ENCODE data around the gene GRIP1.

GRIP1 gene

GRCh38 chr12:66388517-66388916, 290.4 kb downstream of the GRIP1 start:
- Histone ChIP-seq H4K12ac (ENCODE audit: low read depth, low read length) (no peak overlapping the region), H3K27me3 (ENCODE audit: insufficient read depth, low read length) (no peaks in the 10 kb centered on the region), H3K23ac (ENCODE audit: low read length) (no peak overlapping the region), H3K14ac (ENCODE audit: low read length) (no peak overlapping the region), H2AFZ (ENCODE audit: insufficient read depth, low read length, poor library complexity) (no peak overlapping the region), H3K9ac (ENCODE audit: low read length) (no peak overlapping the region), H3K36me3 (ENCODE audit: control insufficient read depth in 1 of 2, insufficient read depth in 2 of 2, low read length in 2 of 2) (no peaks in the 10 kb centered on the region), H3K9me3 (ENCODE audit: insufficient read depth, low read depth, low read length) (no peaks in the 10 kb centered on the region), H3K4ac (ENCODE audit: low read depth, low read length) (no peak overlapping the region), H3K4me2 (ENCODE audit: low read length) (no peak overlapping the region), H4K91ac (ENCODE audit: low read depth, low read length) (no peak overlapping the region), H2AK5ac (ENCODE audit: low read length) (no peak overlapping the region), H3K4me3 (ENCODE audit: low read depth, low read length) (no peak overlapping the region), H3K27ac (ENCODE audit: low read depth, low read length) (no peak overlapping the region), H3K4me1 (ENCODE audit: control insufficient read depth in 1 of 2, insufficient read depth in 2 of 2, low read length in 2 of 2) (no peaks in the 10 kb centered on the region), H4K8ac (ENCODE audit: low read depth, low read length) (no peak overlapping the region), H2BK120ac (ENCODE audit: insufficient read depth, low read length, poor library complexity) (no peak overlapping the region), H2BK12ac (ENCODE audit: low read length) (no peak overlapping the region), H3K18ac (ENCODE audit: low read length) (no peak overlapping the region), H3K79me1 (ENCODE audit: low read length) (no peaks in the 10 kb centered on the region), H3K79me2 (ENCODE audit: control insufficient read depth, insufficient read depth, low read length, poor library complexity) (no peaks in the 10 kb centered on the region), H2BK5ac (ENCODE audit: low read depth, low read length, poor library complexity) (no peak overlapping the region)
- no peak for DNase-seq
- no CpG with 5 or more reads among the region's 2 CpGs for WGBS (ENCODE audit: extremely low coverage, insufficient coverage, insufficient read length)

DNA sequence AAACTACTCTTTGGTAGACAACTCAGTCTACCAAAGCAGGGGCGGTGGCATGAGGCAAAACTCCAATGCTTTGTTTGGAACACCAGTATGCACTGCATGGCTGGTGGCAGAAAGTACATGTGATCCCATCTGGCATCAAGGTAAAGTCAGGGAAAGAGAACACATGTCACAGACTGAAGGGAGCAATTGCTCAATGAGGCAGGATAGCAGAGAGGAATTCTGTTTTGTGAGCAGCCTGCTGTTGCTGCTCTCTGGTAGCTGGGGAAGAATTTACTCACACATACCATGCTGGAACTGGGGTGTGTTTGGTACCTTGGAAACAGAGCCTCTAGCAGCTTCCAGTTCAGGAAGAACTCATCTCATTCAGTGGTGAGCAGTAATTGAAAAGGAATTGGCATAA, 291.8 kb downstream of the GRIP1 start:
- no CpG with 5 or more reads among the region's 1 CpG for WGBS (ENCODE audit: extremely low coverage, insufficient coverage, insufficient read length)
- H3K79me2 ChIP-seq (ENCODE audit: control insufficient read depth, insufficient read depth, low read length, poor library complexity) = no peaks in the 10 kb centered on the region

GRCh38 chr12:66380769-66381535, 297.9 kb downstream of the GRIP1 start:
- Histone ChIP-seq H3K9ac (ENCODE audit: low read length) (no peak overlapping the region), H3K4me3 (ENCODE audit: low read depth, low read length) (no peak overlapping the region), H3K79me2 (ENCODE audit: control insufficient read depth, insufficient read depth, low read length, poor library complexity) (peaks cover 1% of the 10 kb centered on the region), H2BK12ac (ENCODE audit: low read length) (no peak overlapping the region), H4K8ac (ENCODE audit: low read depth, low read length) (no peak overlapping the region), H3K23ac (ENCODE audit: low read length) (no peak overlapping the region), H3K79me1 (ENCODE audit: low read length) (no peaks in the 10 kb centered on the region), H2AFZ (ENCODE audit: insufficient read depth, low read length, poor library complexity) (no peak overlapping the region), H2AK5ac (ENCODE audit: low read length) (no peak overlapping the region), H4K12ac (ENCODE audit: low read depth, low read length) (no peak overlapping the region), H3K27me3 (ENCODE audit: insufficient read depth, low read length) (no peaks in the 10 kb centered on the region), H3K18ac (ENCODE audit: low read length) (no peak overlapping the region), H3K4me1 (ENCODE audit: control insufficient read depth in 1 of 2, insufficient read depth in 2 of 2, low read length in 2 of 2) (no peaks in the 10 kb centered on the region), H2BK120ac (ENCODE audit: insufficient read depth, low read length, poor library complexity) (no peak overlapping the region), H3K27ac (ENCODE audit: low read depth, low read length) (no peak overlapping the region), H3K4me2 (ENCODE audit: low read length) (no peak overlapping the region), H2BK5ac (ENCODE audit: low read depth, low read length, poor library complexity) (no peak overlapping the region), H3K9me3 (ENCODE audit: insufficient read depth, low read depth, low read length) (no peaks in the 10 kb centered on the region), H3K4ac (ENCODE audit: low read depth, low read length) (no peak overlapping the region), H4K91ac (ENCODE audit: low read depth, low read length) (no peak overlapping the region), H3K36me3 (ENCODE audit: control insufficient read depth in 1 of 2, insufficient read depth in 2 of 2, low read length in 2 of 2) (no peaks in the 10 kb centered on the region), H3K14ac (ENCODE audit: low read length) (no peak overlapping the region)
- no peak for DNase-seq
- no CpG with 5 or more reads among the region's 5 CpGs for WGBS (ENCODE audit: extremely low coverage, insufficient coverage, insufficient read length)

More for the DNA sequence above, 291.8 kb downstream of the GRIP1 start:
- no peak overlapping the region for H3K9ac ChIP-seq (ENCODE audit: low read length)
- no peak overlapping the region for H3K14ac ChIP-seq (ENCODE audit: low read length)
- no peaks in the 10 kb centered on the region for H3K9me3 ChIP-seq (ENCODE audit: insufficient read depth, low read depth, low read length)
- H3K4me2 ChIP-seq (ENCODE audit: low read length) = no peak overlapping the region
- H2BK5ac ChIP-seq (ENCODE audit: low read depth, low read length, poor library complexity) = no peak overlapping the region
- H3K4ac ChIP-seq (ENCODE audit: low read depth, low read length) = no peak overlapping the region
- no peak overlapping the region for H3K23ac ChIP-seq (ENCODE audit: low read length)
- H3K4me3 ChIP-seq (ENCODE audit: low read depth, low read length) = no peak overlapping the region
- H4K8ac ChIP-seq (ENCODE audit: low read depth, low read length) = no peak overlapping the region
- H2AFZ ChIP-seq (ENCODE audit: insufficient read depth, low read length, poor library complexity) = no peak overlapping the region
- H4K91ac ChIP-seq (ENCODE audit: low read depth, low read length) = no peak overlapping the region
- no peak overlapping the region for H3K27ac ChIP-seq (ENCODE audit: low read depth, low read length)
- H2BK12ac ChIP-seq (ENCODE audit: low read length) = no peak overlapping the region
- no peak overlapping the region for H3K18ac ChIP-seq (ENCODE audit: low read length)
- no peaks in the 10 kb centered on the region for H3K27me3 ChIP-seq (ENCODE audit: insufficient read depth, low read length)
- no peak overlapping the region for H2AK5ac ChIP-seq (ENCODE audit: low read length)
- no peaks in the 10 kb centered on the region for H3K79me1 ChIP-seq (ENCODE audit: low read length)
- no peak overlapping the region for H4K12ac ChIP-seq (ENCODE audit: low read depth, low read length)
- H2BK120ac ChIP-seq (ENCODE audit: insufficient read depth, low read length, poor library complexity) = no peak overlapping the region
- no peak for DNase-seq
- H3K4me1 ChIP-seq (ENCODE audit: control insufficient read depth in 1 of 2, insufficient read depth in 2 of 2, low read length in 2 of 2) = no peaks in the 10 kb centered on the region
- H3K36me3 ChIP-seq (ENCODE audit: control insufficient read depth in 1 of 2, insufficient read depth in 2 of 2, low read length in 2 of 2) = no peaks in the 10 kb centered on the region

GRCh38 chr12:66379616-66380015, 299.3 kb downstream of the GRIP1 start:
- peaks cover 1% of the 10 kb centered on the region for H3K79me2 ChIP-seq (ENCODE audit: control insufficient read depth, insufficient read depth, low read length, poor library complexity)
- no peaks in the 10 kb centered on the region for H3K36me3 ChIP-seq (ENCODE audit: control insufficient read depth in 1 of 2, insufficient read depth in 2 of 2, low read length in 2 of 2)
- no peaks in the 10 kb centered on the region for H3K4me1 ChIP-seq (ENCODE audit: control insufficient read depth in 1 of 2, insufficient read depth in 2 of 2, low read length in 2 of 2)
- no peak overlapping the region for H3K18ac ChIP-seq (ENCODE audit: low read length)
- H3K4me3 ChIP-seq (ENCODE audit: low read depth, low read length) = no peak overlapping the region
- no peak overlapping the region for H3K23ac ChIP-seq (ENCODE audit: low read length)
- H3K14ac ChIP-seq (ENCODE audit: low read length) = no peak overlapping the region
- no peak overlapping the region for H4K12ac ChIP-seq (ENCODE audit: low read depth, low read length)
- no peaks in the 10 kb centered on the region for H3K79me1 ChIP-seq (ENCODE audit: low read length)
- no peaks in the 10 kb centered on the region for H3K9me3 ChIP-seq (ENCODE audit: insufficient read depth, low read depth, low read length)
- no peak for DNase-seq
- H4K8ac ChIP-seq (ENCODE audit: low read depth, low read length) = no peak overlapping the region
- H2BK5ac ChIP-seq (ENCODE audit: low read depth, low read length, poor library complexity) = no peak overlapping the region
- no peak overlapping the region for H2BK120ac ChIP-seq (ENCODE audit: insufficient read depth, low read length, poor library complexity)
- WGBS (ENCODE audit: extremely low coverage, insufficient coverage, insufficient read length) = no CpG with 5 or more reads among the region's 6 CpGs
- H3K9ac ChIP-seq (ENCODE audit: low read length) = no peak overlapping the region
- H2AFZ ChIP-seq (ENCODE audit: insufficient read depth, low read length, poor library complexity) = no peak overlapping the region
- no peak overlapping the region for H2AK5ac ChIP-seq (ENCODE audit: low read length)
- no peak overlapping the region for H3K4ac ChIP-seq (ENCODE audit: low read depth, low read length)
- no peak overlapping the region for H3K27ac ChIP-seq (ENCODE audit: low read depth, low read length)
- no peak overlapping the region for H4K91ac ChIP-seq (ENCODE audit: low read depth, low read length)
- no peak overlapping the region for H3K4me2 ChIP-seq (ENCODE audit: low read length)
- no peaks in the 10 kb centered on the region for H3K27me3 ChIP-seq (ENCODE audit: insufficient read depth, low read length)
- H2BK12ac ChIP-seq (ENCODE audit: low read length) = no peak overlapping the region

All from trophoblast cell (in vitro differentiated cells and primary cell).